T-helper 2 cell treated with Interferon-gamma antibody and Interleukin-4, amounts not matched to agents 5 μg/mL and 100 μg/mL, for 36 hours (primary cell): ENCODE measurements around the gene WNK4.

Experiments used
- DNase-seq: peaks from one replicate; pipeline ENCODE4 v3.0.0; 2021; ENCODE audit warnings: low spot score
- H3K27ac Mint-ChIP-seq: one replicate; pipeline ENCODE4 v1.8.0; 2021; ENCODE audit warnings: mild to moderate bottlenecking, mixed read lengths
- H3K27me3 Mint-ChIP-seq: one replicate; pipeline ENCODE4 v1.8.0; 2021; ENCODE audit warnings: low read depth, mixed read lengths
- H3K36me3 Mint-ChIP-seq: one replicate; pipeline ENCODE4 v1.8.0; 2021; ENCODE audit warnings: low read depth, mixed read lengths
- H3K4me1 Mint-ChIP-seq: one replicate; pipeline ENCODE4 v1.8.0; 2021; ENCODE audit warnings: low read depth, mixed read lengths
- H3K4me3 Mint-ChIP-seq: one replicate; pipeline ENCODE4 v1.8.0; 2022; ENCODE audit warnings: mild to moderate bottlenecking, moderate library complexity, mixed read lengths
- H3K9me3 Mint-ChIP-seq: one replicate; pipeline ENCODE4 v1.8.0; 2021; ENCODE audit warnings: mixed read lengths

WNK4 gene

DNA sequence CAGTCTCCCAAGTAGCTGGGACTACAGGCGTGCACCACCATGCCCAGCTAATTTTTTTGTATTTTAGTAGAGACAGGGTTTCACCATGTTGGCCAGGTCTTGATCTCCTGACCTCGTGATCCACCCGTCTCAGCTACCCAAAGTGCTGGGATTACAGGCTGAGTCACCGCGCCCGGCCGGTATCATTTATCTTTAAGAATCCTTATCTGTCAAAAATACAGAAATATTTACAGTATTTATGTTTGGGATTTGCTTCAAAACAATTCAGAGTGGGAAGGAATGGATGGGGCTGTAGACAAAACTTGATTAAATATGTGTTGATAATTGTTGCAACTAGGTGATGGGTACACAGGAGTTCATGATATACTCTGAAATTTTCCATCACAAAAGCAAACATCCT is 40.8 kb downstream of the WNK4 start:
- Mint-ChIP-seq H3K36me3 (peaks cover 42% of the 10 kb centered on the region), H3K27ac (no peak overlapping the region)

GRCh38 chr17:42827472-42827871 is 47.1 kb downstream of the WNK4 start:
- H3K27ac Mint-ChIP-seq, result no peak overlapping the region
- H3K4me1 Mint-ChIP-seq, result peaks cover 15% of the 10 kb centered on the region

More for the DNA sequence above, 40.8 kb downstream of the WNK4 start:
- no peak for DNase-seq
- Mint-ChIP-seq H3K27me3 (no peaks in the 10 kb centered on the region), H3K4me3 (no peak overlapping the region), H3K9me3 (no peaks in the 10 kb centered on the region), H3K4me1 (peaks cover 12% of the 10 kb centered on the region)

GRCh38 chr17:42830971-42831370 is 50.6 kb downstream of the WNK4 start:
- Mint-ChIP-seq H3K27me3 (peaks cover 22% of the 10 kb centered on the region), H3K27ac (no peak overlapping the region), H3K36me3 (peaks cover 12% of the 10 kb centered on the region), H3K9me3 (no peaks in the 10 kb centered on the region), H3K4me3 (peak overlapping the region; percentile 28), H3K4me1 (peaks cover 14% of the 10 kb centered on the region)
- no peak for DNase-seq

More at GRCh38 chr17:42827472-42827871, 47.1 kb downstream of the WNK4 start:
- Mint-ChIP-seq H3K27me3 (peaks cover 22% of the 10 kb centered on the region), H3K36me3 (peaks cover 3% of the 10 kb centered on the region), H3K9me3 (no peaks in the 10 kb centered on the region), H3K4me3 (no peak overlapping the region)
- DNase-seq, result no peak

DNA sequence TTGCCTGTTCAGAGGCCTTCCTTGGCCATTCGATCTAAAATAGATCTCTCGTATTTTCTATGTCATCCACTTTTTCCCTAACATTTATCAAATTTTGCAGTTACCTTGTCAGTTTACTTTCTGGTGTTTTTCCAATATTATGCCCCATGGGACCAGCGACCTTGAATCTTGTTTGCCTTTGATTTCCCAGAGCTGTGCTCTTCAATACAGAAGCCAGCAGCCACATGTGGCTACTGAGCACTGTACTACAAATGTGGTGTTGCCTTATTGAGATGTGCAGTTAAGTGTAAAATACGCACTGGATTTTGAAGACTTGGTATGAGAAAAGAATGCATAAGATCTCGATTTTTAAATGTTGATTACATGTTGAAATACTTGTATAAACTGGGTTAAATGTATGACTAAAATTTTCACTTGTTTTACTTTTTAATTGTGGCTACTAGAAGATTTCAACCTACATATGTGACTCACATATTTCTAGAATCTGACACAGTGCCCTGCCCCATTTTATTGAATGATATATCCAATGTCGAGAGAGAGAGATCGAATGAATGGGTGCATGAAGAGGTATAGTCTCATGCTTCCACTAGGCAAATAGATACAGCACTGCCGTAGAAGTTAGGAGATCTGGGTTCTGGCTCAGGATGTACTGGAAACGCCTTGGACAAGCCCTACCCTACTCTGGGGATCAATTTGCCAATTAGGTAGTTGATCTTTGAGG is 52.0 kb downstream of the WNK4 start:
- Mint-ChIP-seq H3K4me3 (peak overlapping the region; percentile 91), H3K36me3 (peaks cover 20% of the 10 kb centered on the region), H3K4me1 (peaks cover 14% of the 10 kb centered on the region), H3K27me3 (peaks cover 16% of the 10 kb centered on the region), H3K27ac (peak overlapping the region; percentile 96), H3K9me3 (no peaks in the 10 kb centered on the region)
- DNase-seq, result no peak

DNA sequence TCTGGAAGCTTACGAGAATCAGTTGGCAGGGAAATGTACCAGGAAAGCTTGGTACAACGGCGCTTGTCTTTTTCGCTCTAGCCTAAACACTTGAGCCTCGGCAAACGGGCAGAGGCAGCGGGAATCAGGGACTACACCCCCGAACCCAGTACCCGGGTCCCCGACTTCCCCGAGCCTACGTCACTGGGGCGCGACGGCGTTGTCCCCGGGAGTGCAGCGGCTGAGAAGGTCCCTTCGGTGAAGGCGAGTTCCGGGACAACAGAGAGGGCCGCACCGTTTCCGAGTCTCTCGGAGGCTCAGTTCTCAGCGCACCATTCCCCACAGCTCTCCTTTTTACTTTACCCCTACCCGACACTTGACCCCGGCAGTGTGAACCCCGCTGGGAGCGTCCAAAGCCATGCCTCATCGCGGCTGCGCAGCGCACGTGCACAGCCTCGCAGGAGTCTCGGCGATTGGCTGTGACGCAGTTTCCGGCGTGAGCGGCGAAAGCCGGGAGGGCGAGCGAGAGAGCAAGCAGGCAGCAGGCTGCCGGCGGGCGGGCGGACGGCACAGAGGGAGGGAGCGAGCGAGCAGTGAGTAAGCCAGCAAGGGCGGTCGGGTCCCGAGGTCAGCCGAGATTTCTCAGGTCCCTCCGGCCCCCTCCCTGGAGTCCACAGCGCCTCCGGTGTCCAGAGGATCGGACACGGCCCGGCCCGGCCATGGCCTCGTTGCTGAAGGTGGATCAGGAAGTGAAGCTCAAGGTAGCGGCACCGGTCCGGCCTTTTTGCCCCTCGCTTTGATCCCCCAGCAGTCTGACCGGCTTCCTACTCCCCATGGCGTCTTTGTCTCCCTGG is 52.7 kb downstream of the WNK4 start, which contains the start of gene PSME3:
Gene PSME3, plus strand, starts transcription at position 464 of the 833 bp plus-strand sequence. Its CDS starts 235 bp downstream, at position 699.
- Mint-ChIP-seq H3K27ac (peak within 1 kb of the TSS; percentile 96), H3K36me3 (peaks cover 27% of the 10 kb centered on the region), H3K9me3 (no peaks in the 10 kb centered on the region), H3K27me3 (peaks cover 9% of the 10 kb centered on the region), H3K4me1 (peaks cover 18% of the 10 kb centered on the region), H3K4me3 (peak within 1 kb of the TSS; percentile 91)
- peak; percentile 93 for DNase-seq

DNA sequence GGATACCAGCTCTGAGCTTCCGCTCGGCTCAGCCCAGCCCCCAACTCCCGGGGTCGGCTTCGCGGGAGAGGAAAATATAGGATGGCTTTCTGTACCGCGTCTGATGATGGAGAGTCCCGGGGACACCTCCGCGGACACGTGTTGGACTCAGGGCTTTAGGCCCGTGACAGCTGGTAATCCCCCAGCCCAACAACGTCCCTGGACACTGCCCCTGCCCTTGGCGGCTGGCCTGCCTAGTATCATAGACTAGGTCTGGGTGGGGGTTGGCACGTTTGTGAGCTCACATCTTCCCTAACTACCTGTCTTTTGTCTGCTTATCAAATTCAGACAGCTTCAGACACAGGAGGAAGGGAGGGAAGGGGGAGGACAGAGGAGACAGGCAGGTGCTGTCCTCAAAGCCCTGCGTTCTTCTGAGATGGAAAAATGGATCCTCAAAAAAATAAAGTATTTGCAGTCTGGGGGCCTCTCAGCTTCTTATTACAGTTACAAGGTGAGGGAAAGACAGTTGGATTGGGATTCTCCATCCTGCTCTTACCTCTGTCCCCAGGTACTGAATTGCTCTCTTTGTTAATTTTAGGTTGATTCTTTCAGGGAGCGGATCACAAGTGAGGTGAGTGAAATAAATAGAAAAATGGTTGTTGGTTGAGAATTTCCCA is 53.5 kb downstream of the WNK4 start:
- DNase-seq, result no peak
- Mint-ChIP-seq H3K4me1 (peaks cover 18% of the 10 kb centered on the region), H3K36me3 (peaks cover 33% of the 10 kb centered on the region)

GRCh38 chr17:42835732-42836131 is 55.3 kb downstream of the WNK4 start:
- DNase-seq, result no peak
- Mint-ChIP-seq H3K27ac (no peak overlapping the region), H3K4me3 (no peak overlapping the region)

More for the DNA sequence above, 53.5 kb downstream of the WNK4 start:
- Mint-ChIP-seq H3K9me3 (no peaks in the 10 kb centered on the region), H3K27ac (peak overlapping the region; percentile 96), H3K27me3 (peaks cover 5% of the 10 kb centered on the region), H3K4me3 (peak overlapping the region; percentile 91)

GRCh38 chr17:42841975-42842685 is 61.7 kb downstream of the WNK4 start:
- no peaks in the 10 kb centered on the region for H3K9me3 Mint-ChIP-seq
- no peak for DNase-seq
- no peak overlapping the region for H3K4me3 Mint-ChIP-seq
- no peaks in the 10 kb centered on the region for H3K27me3 Mint-ChIP-seq
- H3K36me3 Mint-ChIP-seq, result peaks cover 51% of the 10 kb centered on the region
- no peak overlapping the region for H3K27ac Mint-ChIP-seq
- H3K4me1 Mint-ChIP-seq, result peaks cover 8% of the 10 kb centered on the region

More at GRCh38 chr17:42835732-42836131, 55.3 kb downstream of the WNK4 start:
- H3K4me1 Mint-ChIP-seq, result peaks cover 20% of the 10 kb centered on the region
- H3K36me3 Mint-ChIP-seq, result peaks cover 42% of the 10 kb centered on the region
- H3K9me3 Mint-ChIP-seq, result no peaks in the 10 kb centered on the region
- no peaks in the 10 kb centered on the region for H3K27me3 Mint-ChIP-seq

DNA sequence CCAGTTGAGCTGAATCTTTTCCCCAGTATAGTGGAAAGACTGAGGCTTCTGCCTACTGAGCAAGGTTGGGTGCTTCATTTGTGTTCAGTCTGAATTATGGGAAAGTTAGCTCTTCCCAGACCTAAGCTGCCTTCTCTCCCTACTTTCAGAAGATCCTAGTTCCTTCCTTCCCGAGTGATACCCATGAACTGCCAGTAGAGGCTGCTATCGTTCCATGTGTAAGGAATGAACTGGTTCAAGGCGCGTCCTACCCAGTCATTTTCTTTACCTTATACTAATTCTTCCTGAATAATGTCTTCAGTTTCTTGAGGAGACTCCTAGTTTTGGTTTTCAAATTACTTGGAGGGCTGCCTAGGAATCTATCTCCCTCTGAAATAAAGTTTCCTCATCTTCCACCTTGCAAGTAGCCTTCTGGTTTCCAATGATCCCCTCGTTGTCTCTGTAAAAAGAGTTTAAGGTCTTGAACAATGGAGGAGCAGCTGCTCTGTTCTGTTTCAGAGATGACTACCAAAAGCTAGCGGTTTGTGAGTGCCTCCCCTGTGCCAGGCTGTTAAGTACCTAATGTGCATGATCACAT is 63.0 kb downstream of the WNK4 start:
- H3K4me3 Mint-ChIP-seq, result no peak overlapping the region
- H3K36me3 Mint-ChIP-seq, result peaks cover 39% of the 10 kb centered on the region
- no peak for DNase-seq
- no peak overlapping the region for H3K27ac Mint-ChIP-seq
- peaks cover 4% of the 10 kb centered on the region for H3K4me1 Mint-ChIP-seq
- no peaks in the 10 kb centered on the region for H3K27me3 Mint-ChIP-seq
- H3K9me3 Mint-ChIP-seq, result no peaks in the 10 kb centered on the region

GRCh38 chr17:42844271-42844670 is 63.9 kb downstream of the WNK4 start, which contains the start of gene AOC2:
Gene AOC2, plus strand, starts transcription at chr17:42844580. Its CDS starts 47 bp downstream, at chr17:42844627.
- peaks cover 31% of the 10 kb centered on the region for H3K36me3 Mint-ChIP-seq
- no peak within 1 kb of the TSS for H3K27ac Mint-ChIP-seq
- H3K9me3 Mint-ChIP-seq, result no peaks in the 10 kb centered on the region
- no peaks in the 10 kb centered on the region for H3K27me3 Mint-ChIP-seq
- no peak for DNase-seq
- H3K4me3 Mint-ChIP-seq, result no peak within 1 kb of the TSS
- peaks cover 3% of the 10 kb centered on the region for H3K4me1 Mint-ChIP-seq

- no peak for DNase-seq
- Mint-ChIP-seq H3K36me3 (peaks cover 26% of the 10 kb centered on the region), H3K27ac (no peak overlapping the region), H3K27me3 (no peaks in the 10 kb centered on the region), H3K4me3 (no peak overlapping the region), H3K9me3 (no peaks in the 10 kb centered on the region), H3K4me1 (peaks cover 3% of the 10 kb centered on the region)
These were observed 64.5 kb downstream of the WNK4 start for GRCh38 chr17:42844761-42845555.

DNA sequence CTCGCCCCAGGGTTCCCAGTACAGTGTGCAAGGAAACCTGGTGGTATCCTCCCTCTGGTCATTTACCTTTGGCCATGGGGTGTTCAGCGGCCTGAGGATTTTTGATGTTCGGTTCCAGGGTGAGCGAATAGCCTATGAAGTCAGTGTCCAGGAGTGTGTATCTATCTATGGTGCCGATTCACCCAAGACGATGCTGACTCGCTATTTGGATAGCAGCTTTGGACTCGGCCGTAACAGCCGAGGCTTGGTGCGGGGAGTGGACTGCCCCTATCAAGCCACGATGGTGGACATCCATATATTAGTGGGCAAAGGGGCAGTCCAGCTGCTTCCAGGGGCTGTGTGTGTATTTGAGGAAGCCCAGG is 65.1 kb downstream of the WNK4 start:
- H3K27ac Mint-ChIP-seq, result no peak overlapping the region
- H3K36me3 Mint-ChIP-seq, result peaks cover 26% of the 10 kb centered on the region

More for the DNA sequence above, 65.1 kb downstream of the WNK4 start:
- Mint-ChIP-seq H3K27me3 (no peaks in the 10 kb centered on the region), H3K9me3 (no peaks in the 10 kb centered on the region), H3K4me1 (peaks cover 6% of the 10 kb centered on the region), H3K4me3 (no peak overlapping the region)
- no peak for DNase-seq
